CD14-positive monocyte (primary cell): ENCODE measurements around the gene SVIL. TPM values are rescaled to one million over a fixed set of nuclear protein-coding genes. Genes with fewer than 3 reads are reported as not detected.

ENCODE experiments used
- DNase-seq, 3 donors: peaks; one replicate each; pipeline ENCODE4 v3.0.0-alpha.2; 2011 to 2022
- H2AFZ ChIP-seq: 2 replicates; pipeline ENCODE4 v1.6.0; 2012; ENCODE audit warnings: mild to moderate bottlenecking, low read depth, low read length, inconsistent platforms; ENCODE audit not compliant: insufficient read depth, poor library complexity, severe bottlenecking
- H3K27ac ChIP-seq, 2 donors: 1 replicate in 1 of 2; 2 replicates in 1 of 2; pipeline ENCODE4 v1.5.1; 2012 to 2013; ENCODE audit warnings: low read length in 2 of 2, control low read depth in 1 of 2, inconsistent platforms in 1 of 2, low read depth in 1 of 2, mild to moderate bottlenecking in 1 of 2
- H3K27me3 ChIP-seq, 2 donors: one replicate each; pipeline versions ENCODE4 v1.6.0 to v1.6.1; 2011 to 2013; ENCODE audit warnings: low read length in 2 of 2; ENCODE audit not compliant: control insufficient read depth in 2 of 2, insufficient read depth in 2 of 2
- H3K36me3 ChIP-seq, 2 donors: replicated peaks in 1 of 2; 1 replicate in 1 of 2; 2 replicates in 1 of 2; pipeline versions ENCODE4 v1.5.1 to v1.6.1; 2012 to 2013; ENCODE audit warnings: low read length in 2 of 2, control low read depth in 1 of 2, inconsistent platforms in 1 of 2, mild to moderate bottlenecking in 1 of 2; ENCODE audit not compliant: insufficient read depth in 2 of 2, control insufficient read depth in 1 of 2
- H3K4me1 ChIP-seq, 2 donors: 1 replicate in 1 of 2; 2 replicates in 1 of 2; pipeline versions ENCODE4 v1.5.1 to v1.6.1; 2012 to 2013; ENCODE audit warnings: low read length in 2 of 2, control low read depth in 1 of 2, inconsistent platforms in 1 of 2, mild to moderate bottlenecking in 1 of 2, moderate library complexity in 1 of 2; ENCODE audit not compliant: insufficient read depth in 2 of 2, control insufficient read depth in 1 of 2
- H3K4me2 ChIP-seq: replicated peaks from 2 replicates; pipeline ENCODE3; 2012; ENCODE audit warnings: low read length, moderate library complexity, mild to moderate bottlenecking; ENCODE audit not compliant: poor library complexity, severe bottlenecking; ENCODE audit errors: extremely low read depth
- H3K4me3 ChIP-seq, 3 experiments: fragments of 200-600 bp in 1 of 3; sonication (generic) in 1 of 3; replicated peaks in 1 of 3; 1 replicate in 2 of 3; 2 replicates in 1 of 3; pipeline ENCODE4 v1.5.1; 2011 to 2013; ENCODE audit warnings: low read length in 3 of 3, mild to moderate bottlenecking in 3 of 3, control low read depth in 2 of 3, low read depth in 2 of 3, inconsistent platforms in 1 of 3, moderate library complexity in 1 of 3
- H3K79me2 ChIP-seq: 2 replicates; pipeline ENCODE4 v1.6.0; 2012; ENCODE audit warnings: mild to moderate bottlenecking, control low read depth, inconsistent platforms, low read length, moderate library complexity; ENCODE audit not compliant: insufficient read depth
- H3K9ac ChIP-seq: 2 replicates; pipeline ENCODE4 v1.6.0; 2017; ENCODE audit warnings: low read length, mild to moderate bottlenecking; ENCODE audit not compliant: insufficient read depth, poor library complexity, severe bottlenecking
- H3K9me3 ChIP-seq, 2 donors: replicated peaks in 1 of 2; 1 replicate in 1 of 2; 2 replicates in 1 of 2; pipeline versions ENCODE4 v1.5.1 to v1.6.1; 2012 to 2013; ENCODE audit warnings: low read length in 2 of 2, control low read depth in 1 of 2; ENCODE audit not compliant: control insufficient read depth in 1 of 2, insufficient read depth in 1 of 2
- H4K20me1 ChIP-seq: 2 replicates; pipeline ENCODE4 v1.6.0; 2012; ENCODE audit warnings: mild to moderate bottlenecking, low read length, control low read depth, moderate library complexity; ENCODE audit not compliant: insufficient read depth
- H3K27ac Mint-ChIP-seq, 7 donors: one replicate each; pipeline ENCODE4 v1.8.0; 2020; ENCODE audit warnings: mild to moderate bottlenecking in 7 of 7, mixed read lengths in 7 of 7, moderate library complexity in 6 of 7, inconsistent platforms in 2 of 7
- H3K27me3 Mint-ChIP-seq, 3 donors: one replicate each; pipeline ENCODE4 v1.8.0; 2021 to 2022; ENCODE audit warnings: low read depth in 3 of 3, mild to moderate bottlenecking in 3 of 3, mixed read lengths in 3 of 3, moderate library complexity in 3 of 3, inconsistent platforms in 1 of 3
- H3K36me3 Mint-ChIP-seq, 2 donors: one replicate each; pipeline ENCODE4 v1.8.0; 2020; ENCODE audit warnings: mixed read lengths in 2 of 2, inconsistent platforms in 1 of 2, mild to moderate bottlenecking in 1 of 2
- H3K4me1 Mint-ChIP-seq: one replicate; pipeline ENCODE4 v1.8.0; 2020; ENCODE audit warnings: mild to moderate bottlenecking, mixed read lengths
- H3K4me3 Mint-ChIP-seq, 2 donors: one replicate each; pipeline ENCODE4 v1.8.0; 2020; ENCODE audit warnings: mild to moderate bottlenecking in 2 of 2, mixed read lengths in 2 of 2, moderate library complexity in 1 of 2
- H3K9me3 Mint-ChIP-seq, 7 donors: one replicate each; pipeline ENCODE4 v1.8.0; 2020 to 2022; ENCODE audit warnings: mixed read lengths in 7 of 7, mild to moderate bottlenecking in 6 of 7, moderate library complexity in 6 of 7, inconsistent platforms in 2 of 7
- WGBS: methylation state at CpG from one replicate; pipeline ENCODE4 v1.1.5; 2013; ENCODE audit warnings: missing lambda C conversion rate; ENCODE audit not compliant: insufficient coverage; 5-methylcytosine and 5-hydroxymethylcytosine counted together
- intact Hi-C, 2 donors: fragments of 100-400 bp; cut with micrococcal nuclease; formaldehyde crosslinking; loops; one replicate each; pipeline versions ENCODE4 v1.15.0 to v1.15.1; 2023
- polyA plus RNA-seq, 3 donors: library from polyadenylated mRNA; depleted of rRNA in 1 of 3; unstranded in 2 of 3; stranded (reverse) in 1 of 3; fragments of 300-500 nt in 2 of 3; fragments of >200 nt in 1 of 3; fragmentation: Illumina TruSeq in 2 of 3; gene quantifications; 1 replicate in 2 of 3; 2 replicates in 1 of 3; pipeline ENCODE4 v1.2.3, GENCODE V29; 2012 to 2021
- TF ChIP-seq, protein P1 (sequence below): fragments of 200-600 bp; IDR thresholded peaks from one replicate; pipeline ENCODE4 v1.8.0; 2022; ENCODE audit warnings: antibody characterized with exemption, mild to moderate bottlenecking

SVIL gene
- polyA plus RNA-seq, 3 donors: 2.1 to 14.3 (median 5.8) TPM

GRCh38 chr10:29431711-29432110, 203.1 kb downstream of the SVIL start:
- Mint-ChIP-seq H3K27me3 (no peaks in the 10 kb centered on the region), H3K36me3 (peaks cover 14 to 15% of the 10 kb centered on the region in 2 donors), H3K4me1 (peaks cover 8% of the 10 kb centered on the region), H3K9me3 (peaks cover 6 to 16% (median 8%) of the 10 kb centered on the region in 7 donors), H3K4me3 (no peak overlapping the region), H3K27ac (no peak overlapping the region)
- no peak for DNase-seq
- TF ChIP-seq, protein P1, sequence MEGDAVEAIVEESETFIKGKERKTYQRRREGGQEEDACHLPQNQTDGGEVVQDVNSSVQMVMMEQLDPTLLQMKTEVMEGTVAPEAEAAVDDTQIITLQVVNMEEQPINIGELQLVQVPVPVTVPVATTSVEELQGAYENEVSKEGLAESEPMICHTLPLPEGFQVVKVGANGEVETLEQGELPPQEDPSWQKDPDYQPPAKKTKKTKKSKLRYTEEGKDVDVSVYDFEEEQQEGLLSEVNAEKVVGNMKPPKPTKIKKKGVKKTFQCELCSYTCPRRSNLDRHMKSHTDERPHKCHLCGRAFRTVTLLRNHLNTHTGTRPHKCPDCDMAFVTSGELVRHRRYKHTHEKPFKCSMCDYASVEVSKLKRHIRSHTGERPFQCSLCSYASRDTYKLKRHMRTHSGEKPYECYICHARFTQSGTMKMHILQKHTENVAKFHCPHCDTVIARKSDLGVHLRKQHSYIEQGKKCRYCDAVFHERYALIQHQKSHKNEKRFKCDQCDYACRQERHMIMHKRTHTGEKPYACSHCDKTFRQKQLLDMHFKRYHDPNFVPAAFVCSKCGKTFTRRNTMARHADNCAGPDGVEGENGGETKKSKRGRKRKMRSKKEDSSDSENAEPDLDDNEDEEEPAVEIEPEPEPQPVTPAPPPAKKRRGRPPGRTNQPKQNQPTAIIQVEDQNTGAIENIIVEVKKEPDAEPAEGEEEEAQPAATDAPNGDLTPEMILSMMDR: no peak
- no peaks in the 10 kb centered on the region for H3K27me3 ChIP-seq
- H3K27ac ChIP-seq: no peak overlapping the region
- no peaks in the 10 kb centered on the region for H3K4me1 ChIP-seq
- no peak overlapping the region for H2AFZ ChIP-seq
- intact Hi-C loops: no loop called here
- no peak overlapping the region for H3K9ac ChIP-seq
- H3K9me3 ChIP-seq: peaks cover 4 to 10% of the 10 kb centered on the region in 2 donors
- no peaks in the 10 kb centered on the region for H4K20me1 ChIP-seq
- H3K4me3 ChIP-seq: no peak overlapping the region
- H3K4me2 ChIP-seq: no peak overlapping the region
- no CpG with 5 or more reads among the region's 1 CpG for WGBS
- H3K79me2 ChIP-seq: peaks cover 15% of the 10 kb centered on the region
- H3K36me3 ChIP-seq: no peaks in the 10 kb centered on the region

- peaks cover 19 to 20% of the 10 kb centered on the region in 2 donors for H3K36me3 Mint-ChIP-seq
Measured at GRCh38 chr10:29430101-29430500, 204.7 kb downstream of the SVIL start.

More at GRCh38 chr10:29430101-29430500, 204.7 kb downstream of the SVIL start:
- H3K9ac ChIP-seq: no peak overlapping the region
- no peak overlapping the region for H3K27ac ChIP-seq
- TF ChIP-seq, protein P1: no peak
- no peaks in the 10 kb centered on the region for H3K4me1 ChIP-seq
- peaks cover 2 to 11% of the 10 kb centered on the region in 2 donors for H3K36me3 ChIP-seq
- no peak overlapping the region for H3K4me3 ChIP-seq
- Mint-ChIP-seq H3K4me1 (peaks cover 8% of the 10 kb centered on the region), H3K4me3 (no peak overlapping the region), H3K9me3 (peaks cover 0 to 6% (median 2%) of the 10 kb centered on the region in 7 donors), H3K27ac (peak overlapping the region in 1 of 7 donors; percentile 28), H3K27me3 (no peaks in the 10 kb centered on the region)
- no peaks in the 10 kb centered on the region for H3K9me3 ChIP-seq
- intact Hi-C loops: no loop called here
- H3K79me2 ChIP-seq: peaks cover 4% of the 10 kb centered on the region
- no peak overlapping the region for H2AFZ ChIP-seq
- peaks cover 14% of the 10 kb centered on the region for H4K20me1 ChIP-seq
- no CpG with 5 or more reads among the region's 4 CpGs for WGBS
- H3K4me2 ChIP-seq: no peak overlapping the region
- no peak for DNase-seq
- no peaks in the 10 kb centered on the region for H3K27me3 ChIP-seq
